H9 (cell line): ENCODE data around the gene STK32B. TPM values are rescaled to one million over a fixed set of nuclear protein-coding genes. Genes with fewer than 3 reads are reported as not detected.

ENCODE experiments used
- DNase-seq: peaks from one replicate; pipeline ENCODE4 v3.0.0-alpha.2; 2017
- H2AFZ ChIP-seq: one replicate; pipeline ENCODE4 v1.6.1; 2013; ENCODE audit warnings: mild to moderate bottlenecking, low read length, control low read depth, moderate library complexity
- H2AK5ac ChIP-seq: 2 replicates; pipeline ENCODE4 v1.6.1; 2013; ENCODE audit warnings: low read length, control low read depth, mixed read lengths; ENCODE audit not compliant: insufficient read length
- H2BK120ac ChIP-seq: one replicate; pipeline ENCODE4 v1.6.1; 2013; ENCODE audit warnings: low read depth, mild to moderate bottlenecking, low read length, control low read depth, inconsistent platforms; ENCODE audit not compliant: poor library complexity, severe bottlenecking
- H2BK12ac ChIP-seq: 2 replicates; pipeline ENCODE4 v1.6.1; 2013; ENCODE audit warnings: low read length, control low read depth, mixed read lengths, low read depth; ENCODE audit not compliant: insufficient read length
- H2BK15ac ChIP-seq: 2 replicates; pipeline ENCODE4 v1.6.1; 2013; ENCODE audit warnings: low read depth, low read length, control low read depth
- H2BK20ac ChIP-seq: one replicate; pipeline ENCODE4 v1.6.1; 2013; ENCODE audit warnings: low read depth, mild to moderate bottlenecking, low read length, control low read depth, inconsistent platforms; ENCODE audit not compliant: poor library complexity, severe bottlenecking
- H2BK5ac ChIP-seq: 2 replicates; pipeline ENCODE4 v1.6.1; 2013; ENCODE audit warnings: low read length, control low read depth, mixed read lengths; ENCODE audit not compliant: insufficient read length
- H3K14ac ChIP-seq: 2 replicates; pipeline ENCODE4 v1.6.1; 2013; ENCODE audit warnings: low read length, control low read depth; ENCODE audit not compliant: insufficient read depth
- H3K18ac ChIP-seq: 2 replicates; pipeline ENCODE4 v1.6.1; 2013; ENCODE audit warnings: low read depth, mild to moderate bottlenecking, mixed read lengths, low read length, control low read depth; ENCODE audit not compliant: insufficient read length
- H3K23ac ChIP-seq: 2 replicates; pipeline ENCODE4 v1.6.1; 2013; ENCODE audit warnings: low read length, control low read depth, mixed read lengths, low read depth; ENCODE audit not compliant: insufficient read length
- H3K23me2 ChIP-seq: 2 replicates; pipeline ENCODE4 v1.6.1; 2013; ENCODE audit warnings: low read depth, mild to moderate bottlenecking, mixed read lengths, low read length, control low read depth; ENCODE audit not compliant: insufficient read length, poor library complexity, severe bottlenecking
- H3K27ac ChIP-seq: 2 replicates; pipeline ENCODE4 v1.5.1; 2013; ENCODE audit warnings: low read length, control low read depth, mixed read lengths, low read depth; ENCODE audit not compliant: insufficient read length
- H3K27me3 ChIP-seq: 2 replicates; pipeline ENCODE4 v1.6.1; 2013; ENCODE audit warnings: low read length, control low read depth, inconsistent platforms; ENCODE audit not compliant: insufficient read depth
- H3K4ac ChIP-seq: 2 replicates; pipeline ENCODE4 v1.6.1; 2013; ENCODE audit warnings: low read depth, mild to moderate bottlenecking, control low read depth, inconsistent platforms, low read length, moderate library complexity
- H3K4me1 ChIP-seq: 2 replicates; pipeline ENCODE4 v1.6.1; 2013; ENCODE audit warnings: low read length, control low read depth, inconsistent platforms; ENCODE audit not compliant: insufficient read depth
- H3K4me2 ChIP-seq: 2 replicates; pipeline ENCODE4 v1.6.1; 2013; ENCODE audit warnings: low read length, control low read depth, mixed read lengths; ENCODE audit not compliant: insufficient read length, insufficient read depth
- H3K56ac ChIP-seq: 2 replicates; pipeline ENCODE4 v1.6.1; 2013; ENCODE audit warnings: low read depth, mild to moderate bottlenecking, mixed read lengths, low read length, control low read depth; ENCODE audit not compliant: insufficient read length
- H3K79me1 ChIP-seq: 2 replicates; pipeline ENCODE4 v1.6.1; 2013; ENCODE audit warnings: low read depth, mild to moderate bottlenecking, moderate library complexity, low read length, control low read depth, inconsistent platforms; ENCODE audit not compliant: insufficient read depth, poor library complexity, severe bottlenecking
- H3K79me2 ChIP-seq: 2 replicates; pipeline ENCODE4 v1.6.1; 2013; ENCODE audit warnings: low read length, control low read depth, inconsistent platforms; ENCODE audit not compliant: insufficient read depth
- H3K9ac ChIP-seq: 2 replicates; pipeline ENCODE4 v1.6.1; 2013; ENCODE audit warnings: low read length, control low read depth, mixed read lengths; ENCODE audit not compliant: insufficient read length; ENCODE audit errors: extremely low read depth
- H3K9me3 ChIP-seq: one replicate; pipeline ENCODE4 v1.6.1; 2013; ENCODE audit warnings: low read depth, low read length, inconsistent platforms; ENCODE audit not compliant: control insufficient read depth
- H3T11ph ChIP-seq: one replicate; pipeline ENCODE4 v1.6.1; 2013; ENCODE audit warnings: mild to moderate bottlenecking, low read length, control low read depth, inconsistent platforms
- H4K20me1 ChIP-seq: one replicate; pipeline ENCODE4 v1.6.1; 2013; ENCODE audit not compliant: control insufficient read depth, insufficient read length, insufficient read depth
- H4K5ac ChIP-seq: 2 replicates; pipeline ENCODE4 v1.6.1; 2013; ENCODE audit warnings: low read depth, mild to moderate bottlenecking, mixed read lengths, low read length, control low read depth; ENCODE audit not compliant: insufficient read length
- H4K8ac ChIP-seq: replicated peaks from 2 replicates; pipeline ENCODE4 v1.6.1; 2013; ENCODE audit warnings: low read length, control low read depth, mixed read lengths, low read depth; ENCODE audit not compliant: insufficient read length
- H4K91ac ChIP-seq: 2 replicates; pipeline ENCODE4 v1.6.1; 2013; ENCODE audit warnings: low read depth, mild to moderate bottlenecking, moderate library complexity, mixed read lengths, low read length, control low read depth; ENCODE audit not compliant: insufficient read length
- H3K27ac Mint-ChIP-seq, 3 experiments: 2 replicates in 2 of 3; 3 replicates in 1 of 3; pipeline ENCODE4 v1.8.0; 2020 to 2021; ENCODE audit warnings: mixed read lengths in 3 of 3, mild to moderate bottlenecking in 1 of 3, moderate library complexity in 1 of 3
- H3K27me3 Mint-ChIP-seq: 2 replicates; pipeline ENCODE4 v1.8.0; 2021; ENCODE audit warnings: low read depth, mild to moderate bottlenecking, moderate library complexity, mixed read lengths
- H3K36me3 Mint-ChIP-seq, 3 experiments: 2 replicates in 2 of 3; 3 replicates in 1 of 3; pipeline ENCODE4 v1.8.0; 2020 to 2021; ENCODE audit warnings: low read depth in 3 of 3, mixed read lengths in 3 of 3; ENCODE audit not compliant: insufficient read depth in 1 of 3
- H3K4me1 Mint-ChIP-seq, 2 experiments: 2 replicates each; pipeline ENCODE4 v1.8.0; 2020; ENCODE audit warnings: mixed read lengths in 2 of 2
- H3K4me3 Mint-ChIP-seq, 2 experiments: 2 replicates in 1 of 2; 3 replicates in 1 of 2; pipeline ENCODE4 v1.8.0; 2020 to 2021; ENCODE audit warnings: mild to moderate bottlenecking in 2 of 2, mixed read lengths in 2 of 2, moderate library complexity in 1 of 2
- H3K9me3 Mint-ChIP-seq, 2 experiments: 2 replicates in 1 of 2; 3 replicates in 1 of 2; pipeline ENCODE4 v1.8.0; 2020; ENCODE audit warnings: mild to moderate bottlenecking in 2 of 2, mixed read lengths in 2 of 2, moderate library complexity in 1 of 2
- CTCF ChIP-seq: fragments of 200-600 bp; sonication (generic); conservative IDR thresholded peaks from 3 replicates; pipeline ENCODE4 v1.8.0; 2021; ENCODE audit warnings: antibody characterized with exemption, mild to moderate bottlenecking
- WGBS: extraction: QIAGEN DNeasy Blood & Tissue Kit; methylation state at CpG from one replicate; pipeline ENCODE4 v1.1.7; 2013; ENCODE audit warnings: missing lambda C conversion rate, low lambda C conversion rate, mixed read lengths; ENCODE audit not compliant: insufficient read length; ENCODE audit errors: extremely low coverage; 5-methylcytosine and 5-hydroxymethylcytosine counted together
- total RNA-seq: library from RNA; stranded (reverse); gene quantifications from 2 replicates; pipeline ENCODE4 v1.2.1, GENCODE V29; 2021

The STK32B gene
- total RNA-seq, 1 experiment from 2014 or later = 1.0 TPM

DNA sequence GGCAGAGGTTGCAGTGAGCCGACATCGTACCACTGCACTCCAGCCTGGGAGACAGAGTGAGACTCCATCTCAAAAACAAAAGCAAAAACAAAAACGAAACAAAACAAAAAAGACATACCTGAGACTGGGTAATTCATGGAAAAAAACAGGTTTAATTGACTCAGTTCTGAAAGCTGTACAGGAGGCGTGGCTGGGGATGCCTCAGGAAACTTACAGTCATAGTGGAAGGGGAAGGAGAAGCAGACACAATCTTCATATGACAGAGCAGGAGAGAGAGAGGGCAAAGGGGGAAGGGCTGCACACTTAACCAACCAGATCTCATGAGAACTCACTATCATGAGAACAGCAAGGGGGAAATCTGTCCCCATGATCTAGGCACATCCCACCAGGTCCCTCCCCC lies 229.5 kb downstream of the STK32B start:
- Mint-ChIP-seq H3K27ac (no peak overlapping the region), H3K36me3 (no peaks in the 10 kb centered on the region), H3K4me1 (no peaks in the 10 kb centered on the region), H3K27me3 (peaks cover 3% of the 10 kb centered on the region; the same call in 1 of the 2 replicates), H3K9me3 (no peaks in the 10 kb centered on the region; a peak in 1 of 5 replicates), H3K4me3 (no peak overlapping the region)
- Histone ChIP-seq H2BK12ac (no peak overlapping the region), H3K23ac (no peak overlapping the region), H4K91ac (no peak overlapping the region), H2BK120ac (no peak overlapping the region), H3K4me2 (no peak overlapping the region), H3K56ac (no peak overlapping the region), H3K79me2 (no peaks in the 10 kb centered on the region), H2BK5ac (no peak overlapping the region), H3K27ac (no peak overlapping the region), H3K27me3 (no peaks in the 10 kb centered on the region), H3K4ac (no peak overlapping the region), H2BK20ac (no peak overlapping the region), H3K23me2 (no peaks in the 10 kb centered on the region), H3K18ac (no peak overlapping the region), H4K20me1 (no peaks in the 10 kb centered on the region), H4K8ac (no peak overlapping the region), H3K9me3 (no peaks in the 10 kb centered on the region), H3K79me1 (no peaks in the 10 kb centered on the region), H2AK5ac (no peak overlapping the region), H4K5ac (no peak overlapping the region), H3T11ph (no peak overlapping the region), H2BK15ac (no peak overlapping the region), H3K4me1 (no peaks in the 10 kb centered on the region), H3K9ac (no peak overlapping the region), H3K14ac (no peak overlapping the region), H2AFZ (no peak overlapping the region)
- DNase-seq = no peak
- WGBS = no CpG with 5 or more reads among the region's 4 CpGs
- no peak for TF ChIP-seq CTCF
